NCI-H128 (cell line): ENCODE data around the gene AAR2.

Source experiments
- DNase-seq: peaks from one replicate; lab custom pipeline; 2025; ENCODE audit not compliant: unreplicated experiment; lab: John Stamatoyannopoulos, UW

The AAR2 gene

DNA sequence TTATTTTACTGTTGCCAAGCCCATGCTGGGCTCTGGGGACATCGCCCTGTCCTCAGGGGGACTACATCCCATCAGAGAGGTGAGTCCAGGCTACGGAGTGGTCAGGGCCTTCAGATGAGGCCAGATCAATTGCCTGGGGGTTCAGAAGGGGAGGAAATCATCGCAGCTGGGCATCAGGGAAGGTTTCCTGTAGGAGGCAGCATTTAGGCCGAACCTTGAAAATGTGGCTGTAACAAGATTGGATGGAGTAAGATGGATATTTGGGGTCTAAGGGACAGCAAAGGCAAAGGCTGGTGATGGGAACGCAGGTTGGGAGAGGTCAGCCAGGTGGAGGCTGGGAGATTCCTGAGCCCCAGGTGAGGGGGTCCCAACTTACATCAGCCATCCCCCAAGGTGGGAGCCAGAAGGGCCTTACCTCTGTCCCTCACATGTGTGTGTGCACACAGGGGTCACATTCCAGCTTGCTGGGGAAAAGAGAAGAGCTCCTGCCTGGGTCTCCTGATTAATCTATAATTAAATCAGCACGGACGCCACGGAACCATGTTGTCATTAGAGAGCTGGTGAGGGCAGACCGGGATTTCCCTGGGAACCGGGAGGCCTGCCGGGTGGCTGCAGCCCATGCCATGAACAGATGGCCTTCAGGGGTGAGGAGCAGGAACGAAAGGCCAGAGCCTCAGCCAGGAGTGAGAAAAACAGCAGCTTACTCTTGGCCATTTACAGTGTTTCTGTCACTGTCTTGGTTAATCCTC is 39.3 kb downstream of the AAR2 start:
- no peak for DNase-seq

DNA sequence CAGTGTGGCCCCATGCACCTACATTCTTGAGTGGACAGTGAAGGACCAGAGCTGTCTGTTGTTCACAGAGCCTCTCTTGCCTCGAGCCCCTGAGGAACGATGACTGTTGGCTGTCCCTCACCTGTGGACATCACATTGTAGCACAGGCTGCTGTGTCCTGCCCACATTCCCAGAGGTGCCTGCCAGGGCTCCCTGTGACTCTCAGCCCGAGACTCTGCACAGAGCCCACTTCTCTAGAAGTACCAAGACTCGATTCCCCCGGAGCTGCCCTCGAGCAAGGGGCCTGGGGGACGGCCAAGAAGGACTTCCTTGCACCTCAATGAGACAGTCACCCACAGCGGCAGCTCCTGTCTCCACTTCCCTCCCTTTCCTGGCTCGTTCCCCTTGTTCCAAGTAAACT is 41.3 kb downstream of the AAR2 start:
- no peak for DNase-seq

- DNase-seq: no peak
Measured at GRCh38 chr20:36279362-36279761, 43.1 kb downstream of the AAR2 start.

- no peak for DNase-seq
Measured at GRCh38 chr20:36279776-36280175, 43.5 kb downstream of the AAR2 start.

GRCh38 chr20:36281785-36282380 is 45.6 kb downstream of the AAR2 start:
- no peak for DNase-seq

DNA sequence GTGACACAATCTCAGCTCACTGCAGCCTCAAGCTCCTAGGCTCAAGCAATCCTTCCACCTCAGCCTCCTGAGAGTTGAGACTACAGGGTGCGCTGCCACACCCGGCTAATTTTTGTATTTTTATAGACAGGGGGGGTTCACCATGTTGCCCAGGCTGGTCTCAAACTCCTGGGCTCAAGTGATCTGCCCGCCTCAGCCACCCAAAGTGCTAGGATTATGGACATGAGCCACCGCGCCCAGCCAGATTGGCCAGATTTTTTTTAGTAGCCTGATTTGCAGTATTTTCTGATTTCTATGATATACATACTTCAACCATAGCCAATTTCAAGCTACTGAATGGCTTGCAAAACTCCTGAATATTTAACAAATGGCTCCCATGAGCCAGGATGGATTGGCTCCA is 48.5 kb downstream of the AAR2 start:
- DNase-seq: no peak

- no peak for DNase-seq
Measured at GRCh38 chr20:36285746-36286447, 49.6 kb downstream of the AAR2 start.

DNA sequence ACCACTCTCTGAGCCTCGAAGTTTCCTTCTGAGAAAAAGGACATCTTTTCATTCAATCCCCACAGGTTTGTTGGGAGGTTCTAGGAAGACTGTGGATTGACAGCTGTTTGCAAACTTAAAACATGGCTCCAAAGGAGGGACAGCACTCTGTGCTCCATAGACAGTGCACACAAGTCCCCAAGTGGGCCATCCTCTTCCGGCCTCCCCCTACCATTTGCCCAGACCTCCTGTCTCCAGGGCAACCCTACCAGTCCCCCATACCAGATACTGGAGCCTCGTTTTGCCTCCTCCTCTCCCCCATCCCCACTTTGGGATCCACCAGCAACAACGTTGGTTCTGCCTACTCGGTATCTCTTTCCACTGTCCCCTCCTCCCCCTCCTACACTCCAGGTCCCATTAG is 61.4 kb downstream of the AAR2 start:
- no peak for DNase-seq

- no peak for DNase-seq
Measured at GRCh38 chr20:36298061-36298460, 61.8 kb downstream of the AAR2 start.

DNA sequence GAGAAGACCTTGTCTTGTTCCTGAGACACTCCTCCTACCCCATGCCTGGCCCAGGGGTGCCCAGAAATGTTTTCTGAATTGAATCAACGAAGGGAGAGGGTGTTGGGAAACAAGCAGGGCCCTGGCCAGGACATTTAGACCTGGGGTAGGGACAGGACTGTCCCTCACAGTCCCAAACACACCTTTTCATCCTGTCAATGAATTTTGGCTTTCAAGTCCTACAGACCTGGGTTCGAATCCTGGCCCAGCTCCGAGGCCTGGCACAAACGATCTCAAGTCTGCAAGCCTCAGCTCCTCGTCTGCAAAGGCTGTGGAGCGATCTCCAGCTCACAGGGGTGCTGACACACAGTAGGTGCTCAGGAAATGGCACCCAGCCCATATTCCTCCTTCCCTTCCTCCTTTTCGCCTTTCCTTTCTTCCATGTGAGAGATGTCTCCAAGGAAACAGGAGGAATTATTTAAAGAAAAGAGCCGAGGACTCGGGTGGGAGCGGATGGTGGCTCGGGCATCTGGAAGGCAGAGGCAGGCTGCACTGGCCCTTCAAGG is 62.6 kb downstream of the AAR2 start:
- no peak for DNase-seq

DNA sequence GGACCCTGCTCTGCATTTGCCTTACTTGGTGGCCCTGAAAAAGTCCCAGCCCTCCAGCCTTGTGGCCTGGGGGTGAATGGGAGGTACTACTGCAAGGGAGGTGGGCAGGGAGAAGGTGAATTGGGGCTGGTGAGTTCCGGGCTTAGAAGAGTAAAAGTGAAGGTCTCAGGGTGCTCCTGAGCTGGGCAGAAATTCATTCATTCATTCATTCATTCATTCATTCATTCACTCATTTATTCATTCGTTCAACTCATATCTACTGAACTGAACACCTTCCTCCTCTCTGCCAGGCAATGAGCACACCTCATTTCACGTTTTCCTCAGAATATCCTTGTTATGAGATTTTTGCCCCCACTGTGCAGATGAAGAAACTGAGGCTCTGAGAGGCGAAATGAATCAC is 63.2 kb downstream of the AAR2 start:
- no peak for DNase-seq

DNA sequence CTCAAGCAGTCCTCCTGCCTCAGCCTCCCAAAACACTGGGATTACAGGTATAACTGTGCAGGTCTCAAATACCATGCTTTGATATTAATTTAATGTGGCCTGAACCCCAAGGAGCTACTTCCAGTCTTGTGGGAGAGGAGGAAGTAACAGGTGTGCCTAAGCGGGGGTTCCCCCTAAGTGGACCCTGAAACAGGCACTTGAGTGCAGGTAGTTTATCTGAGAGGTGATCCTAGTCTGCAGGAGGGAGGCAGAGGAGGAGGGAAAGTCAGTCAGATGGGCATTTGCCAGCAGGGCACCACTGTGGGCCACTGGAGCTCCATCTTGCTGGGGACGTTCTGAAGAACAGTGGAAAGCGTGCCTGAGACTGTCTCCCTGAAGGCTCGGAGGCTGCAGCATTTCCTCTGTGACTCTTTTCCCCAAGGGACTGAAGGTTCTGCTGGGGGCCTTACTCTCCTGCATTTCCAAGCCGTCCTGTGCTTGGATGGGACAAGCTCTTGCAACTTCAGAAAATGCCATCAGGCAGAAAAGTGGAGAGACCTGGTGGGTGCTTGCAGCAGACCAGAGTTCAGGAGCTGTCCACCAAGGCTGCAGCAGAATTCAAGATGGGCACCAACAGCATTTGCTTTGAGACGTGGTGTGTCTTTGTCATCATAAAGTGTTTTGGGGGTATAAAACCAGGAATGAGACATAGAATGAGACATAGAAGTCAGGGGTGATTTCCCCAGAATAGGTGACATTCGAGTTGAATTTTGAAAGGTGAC is 65.3 kb downstream of the AAR2 start:
- no peak for DNase-seq

GRCh38 chr20:36303020-36303595 is 66.8 kb downstream of the AAR2 start:
- no peak for DNase-seq

DNA sequence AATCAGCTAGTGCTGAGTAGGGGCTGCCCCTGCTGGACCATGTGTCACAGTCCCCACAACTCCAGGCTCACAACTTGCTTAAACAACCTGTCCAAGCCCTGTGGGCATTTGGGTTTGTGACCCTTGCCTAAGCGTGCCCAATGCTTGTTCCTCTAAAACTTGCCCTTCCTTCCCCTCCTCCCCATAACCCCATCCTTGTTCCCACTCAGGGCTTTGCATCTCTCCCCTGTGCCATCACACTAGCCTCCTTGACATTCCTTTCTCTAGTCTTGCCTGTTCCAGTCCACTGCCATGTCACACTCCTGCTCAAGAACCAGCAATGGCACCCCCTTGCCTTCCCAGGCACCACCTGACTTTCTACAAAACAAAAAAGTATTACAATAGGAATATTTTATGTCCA is 67.6 kb downstream of the AAR2 start:
- DNase-seq: no peak

GRCh38 chr20:36304786-36305495 is 68.7 kb downstream of the AAR2 start:
- DNase-seq: no peak

DNA sequence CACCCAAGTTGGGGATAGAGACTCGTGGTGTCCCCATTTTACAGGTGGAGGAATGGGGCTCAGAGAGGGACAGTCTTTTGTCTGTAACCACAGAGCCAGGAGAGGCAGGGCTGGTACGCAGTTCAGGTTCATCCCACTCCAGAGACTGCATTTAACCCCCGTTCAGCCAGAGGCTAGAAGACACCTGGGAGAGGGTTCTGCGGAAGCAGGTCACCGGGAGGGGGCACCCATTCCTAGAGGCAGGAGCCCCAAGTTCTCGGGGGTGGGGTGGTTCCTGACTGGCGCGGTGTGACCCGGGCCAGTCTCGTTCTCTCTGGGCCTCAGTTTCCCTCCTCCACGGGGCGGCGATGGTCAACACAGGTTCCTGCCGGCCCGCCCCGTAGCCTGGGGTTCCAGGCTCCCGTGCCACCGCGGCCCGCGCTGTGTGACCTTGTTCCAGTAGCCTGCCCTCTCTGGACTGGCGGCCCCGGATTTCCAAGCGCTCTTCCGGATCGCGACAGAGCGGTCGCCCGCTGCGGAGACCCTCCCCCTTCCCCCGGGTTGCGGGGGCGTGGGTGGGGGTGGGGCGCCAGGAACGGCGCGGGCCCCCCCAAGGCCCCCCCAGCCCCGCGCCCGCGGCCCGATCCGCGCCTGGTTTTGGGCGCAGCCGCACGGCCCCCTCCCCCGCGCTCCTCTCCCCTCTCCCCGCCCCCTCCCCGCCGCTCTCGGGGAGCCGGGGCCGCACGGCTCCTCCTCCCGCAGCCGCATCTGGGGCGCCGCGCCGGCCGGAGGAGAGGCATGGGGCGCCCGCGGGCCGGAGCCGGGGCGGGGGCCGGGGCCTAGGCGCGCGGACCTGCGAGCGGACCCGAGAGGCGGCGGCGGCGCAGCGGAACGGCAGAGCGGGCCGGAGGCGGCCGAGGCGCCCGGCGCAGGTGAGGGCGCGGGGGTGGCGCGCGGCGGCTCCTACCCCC is 69.6 kb downstream of the AAR2 start, which contains the start of gene DLGAP4:
DLGAP4 (plus strand) TSS at position 738 of the 950 bp plus-strand sequence. CDS start 125,379 bp downstream, outside the sequence.
- DNase-seq: no peak
